Eye (tissue), 1 donor: ENCODE results near the gene MTARC1.
A peak's percentile ranks its signal among the peaks of the same experiment; 100 is the strongest.

ENCODE experiments used
- DNase-seq: peaks from one replicate; pipeline ENCODE4 v3.0.0-alpha.2; 2015

Gene MTARC1

DNA sequence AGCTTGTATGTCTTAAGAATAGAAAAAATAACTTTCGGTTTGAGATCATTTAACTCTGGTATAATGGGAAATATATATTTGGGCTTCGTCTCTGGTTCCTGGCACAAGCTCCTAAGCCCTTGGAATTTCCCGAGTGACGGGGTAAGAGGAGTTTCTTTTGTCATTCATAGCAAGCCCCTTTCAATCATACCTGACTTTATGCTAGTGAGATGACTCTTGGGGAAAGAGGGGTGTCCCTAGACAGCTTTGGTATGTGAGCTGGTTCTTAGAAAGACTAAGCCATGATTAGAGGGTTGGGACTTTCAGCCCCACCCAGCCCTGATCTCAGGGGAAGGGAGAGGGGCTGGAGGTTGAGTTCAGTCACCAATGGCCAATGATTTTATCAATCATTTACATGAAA lies 13.9 kb upstream of the MTARC1 start:
- no peak for DNase-seq

- DNase-seq, result peak; percentile 62
Observed at GRCh38 chr1:220775240-220775853, 11.4 kb upstream of the MTARC1 start.

- DNase-seq, result no peak
Observed at GRCh38 chr1:220776254-220776653, 10.5 kb upstream of the MTARC1 start.

DNA sequence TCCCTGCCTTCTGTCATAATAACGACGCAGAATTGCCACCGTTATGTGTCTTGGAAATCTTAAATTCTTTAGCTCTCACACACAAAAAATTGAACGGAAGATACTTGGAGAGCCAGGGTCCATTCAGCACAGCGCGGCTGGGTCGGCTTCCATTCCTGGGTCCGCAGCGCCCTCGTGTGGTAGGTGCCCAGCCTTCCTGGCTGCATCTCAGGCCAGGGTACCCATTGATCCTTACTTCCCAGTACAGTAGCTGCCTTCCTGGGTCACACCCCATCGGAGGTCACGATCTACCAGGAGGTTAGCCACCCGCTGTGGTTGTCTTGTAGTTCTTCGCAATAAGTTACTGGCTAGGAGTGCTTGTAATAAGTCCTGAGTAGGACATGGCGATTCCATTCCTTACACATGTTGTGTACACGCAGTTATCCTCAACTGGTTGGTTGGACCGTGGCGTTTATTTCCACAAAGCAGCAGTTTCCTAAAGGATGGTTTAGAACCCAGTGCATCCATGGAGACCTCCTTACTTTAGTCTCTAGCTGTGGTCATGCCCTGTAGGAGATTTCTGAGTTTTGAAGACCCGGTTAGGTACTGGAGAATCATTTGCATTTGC lies 9.9 kb upstream of the MTARC1 start:
- peak; percentile 93 for DNase-seq

DNA sequence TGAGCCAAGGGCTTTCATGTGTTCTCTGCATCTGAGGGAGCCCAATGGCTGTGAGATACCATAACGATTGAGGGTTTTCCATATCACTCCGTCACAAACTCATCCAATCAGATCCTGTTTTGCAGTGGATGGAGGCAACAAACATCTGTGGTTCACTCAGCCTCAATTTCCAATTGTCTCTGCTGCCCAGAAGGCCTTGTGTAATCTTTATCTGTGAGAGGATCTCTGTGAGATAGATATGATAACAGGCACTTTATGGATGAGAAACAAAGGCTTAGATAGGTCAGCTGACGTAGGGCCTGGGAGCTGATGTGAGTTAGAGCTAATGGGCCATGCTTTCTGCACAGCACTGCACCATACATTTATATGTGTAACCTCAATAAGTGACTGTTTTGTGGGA lies 3.3 kb upstream of the MTARC1 start:
- DNase-seq, result peak; percentile 40

DNA sequence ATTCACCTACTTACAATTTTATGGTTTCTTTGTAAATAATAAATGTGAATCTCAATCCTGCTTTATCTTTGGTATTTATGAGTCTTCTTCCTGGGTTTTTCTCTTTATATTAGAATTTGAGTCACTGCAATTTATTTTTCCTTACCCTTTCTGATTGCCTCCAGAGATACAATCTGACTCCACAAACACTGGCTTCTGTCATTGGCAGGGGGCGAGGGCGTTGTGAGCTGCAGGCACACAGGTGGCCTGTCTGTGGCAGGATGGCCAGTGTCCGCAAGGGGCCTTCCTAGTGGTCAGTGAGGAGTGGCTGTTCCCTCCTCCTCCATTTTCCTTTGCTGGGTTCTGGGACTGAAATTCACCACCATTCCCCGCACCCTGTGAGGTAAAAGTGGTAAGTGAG lies 2.0 kb upstream of the MTARC1 start:
- no peak for DNase-seq

DNA sequence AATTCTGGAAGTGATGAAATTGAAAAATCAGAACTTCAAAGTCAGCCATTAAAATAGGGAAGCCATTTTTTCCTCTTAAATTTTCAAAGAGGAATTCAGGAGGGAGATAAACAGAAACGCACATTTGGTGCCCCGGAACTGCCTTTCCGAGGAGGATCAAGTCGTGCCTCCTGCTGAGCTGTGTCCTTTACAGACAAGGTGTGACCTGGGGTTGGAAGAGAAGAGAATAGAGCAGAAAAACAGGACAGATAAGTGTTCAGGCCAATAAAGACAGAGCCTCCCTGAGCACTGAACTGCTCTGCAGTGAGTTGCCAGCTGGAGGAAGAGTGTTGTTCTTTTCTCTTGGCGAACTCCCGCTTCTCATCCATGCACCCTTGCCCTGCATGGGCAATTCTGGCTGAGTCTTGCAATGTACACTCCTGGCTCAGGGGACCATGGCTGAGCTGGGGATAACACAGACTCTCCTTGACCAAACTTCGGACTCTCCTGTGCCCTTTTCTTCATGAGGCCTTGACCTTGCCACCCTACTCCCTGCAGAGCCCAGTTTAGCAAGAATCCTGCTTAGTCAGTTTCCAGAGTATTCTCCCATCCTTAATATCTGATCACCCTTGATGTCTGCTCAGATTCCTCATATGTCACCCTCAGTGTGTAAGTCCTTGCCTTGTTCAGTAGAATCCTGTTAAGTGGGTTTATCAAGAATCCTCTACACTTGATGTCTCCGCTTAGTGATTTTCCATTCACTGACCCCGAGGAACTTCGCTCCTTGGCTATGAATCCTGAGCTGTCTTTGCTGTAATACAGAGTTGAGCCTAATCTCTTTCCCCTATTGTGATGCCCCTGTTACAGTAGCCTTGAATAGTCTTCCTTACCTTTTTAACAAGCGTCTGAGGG lies 1.3 kb upstream of the MTARC1 start:
- peak; percentile 4 for DNase-seq

- no peak for DNase-seq
Observed at GRCh38 chr1:220786057-220786336, 716 bp upstream of the MTARC1 start.

DNA sequence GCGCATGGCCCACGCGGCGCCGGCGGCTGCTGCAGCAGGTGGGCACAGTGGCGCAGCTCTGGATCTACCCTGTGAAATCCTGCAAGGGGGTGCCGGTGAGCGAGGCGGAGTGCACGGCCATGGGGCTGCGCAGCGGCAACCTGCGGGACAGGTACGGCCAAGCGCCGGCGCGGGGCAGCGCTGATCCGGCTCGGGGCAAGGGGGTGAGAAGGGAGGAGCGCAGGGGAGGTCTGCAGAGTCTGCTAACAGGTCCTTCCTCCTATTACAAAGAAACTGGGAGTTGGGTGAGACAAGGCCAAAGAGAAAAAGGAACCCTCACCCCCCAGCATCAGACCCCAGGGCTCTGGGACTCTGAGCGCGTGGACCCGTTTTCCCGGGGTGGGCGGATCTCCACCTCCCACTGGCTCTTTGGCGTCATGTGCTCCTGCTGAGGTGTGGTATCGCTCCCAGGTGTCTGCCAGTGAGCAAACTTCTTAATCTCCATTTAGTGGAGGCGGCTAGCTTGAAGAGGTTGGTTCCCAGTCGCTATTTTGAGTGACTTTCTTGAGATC lies 431 bp downstream of the MTARC1 start:
- DNase-seq, result peak; percentile 78

- DNase-seq, result no peak
Observed at GRCh38 chr1:220788900-220789299, 2.2 kb downstream of the MTARC1 start.

DNA sequence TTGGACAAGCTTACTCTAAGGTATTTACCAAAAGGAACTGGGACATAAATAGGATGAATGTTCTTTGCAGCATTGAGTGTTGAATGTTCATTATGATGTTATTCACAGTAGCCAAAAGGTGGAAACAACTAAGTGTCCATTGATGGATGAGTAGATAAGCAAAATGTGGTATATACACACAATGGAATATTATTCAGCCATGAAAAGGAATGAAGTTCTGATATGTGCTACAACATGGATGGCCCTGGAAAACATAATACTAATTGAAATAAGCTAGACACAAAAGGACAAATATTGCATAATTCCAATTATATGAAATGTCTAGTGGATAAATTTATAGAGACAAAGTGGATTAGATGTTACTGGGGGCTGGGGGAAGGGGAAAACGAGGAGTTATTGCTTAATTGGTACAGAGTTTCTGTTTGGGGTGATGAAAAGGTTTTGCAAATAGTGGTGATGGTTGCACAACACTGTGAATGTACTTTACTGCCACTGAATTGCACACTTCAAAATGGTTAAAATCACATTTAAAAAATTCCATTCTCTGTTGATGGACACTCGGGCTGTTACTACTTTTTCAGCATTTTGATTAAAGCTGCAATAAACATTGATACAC lies 2.9 kb downstream of the MTARC1 start:
- DNase-seq, result no peak

DNA sequence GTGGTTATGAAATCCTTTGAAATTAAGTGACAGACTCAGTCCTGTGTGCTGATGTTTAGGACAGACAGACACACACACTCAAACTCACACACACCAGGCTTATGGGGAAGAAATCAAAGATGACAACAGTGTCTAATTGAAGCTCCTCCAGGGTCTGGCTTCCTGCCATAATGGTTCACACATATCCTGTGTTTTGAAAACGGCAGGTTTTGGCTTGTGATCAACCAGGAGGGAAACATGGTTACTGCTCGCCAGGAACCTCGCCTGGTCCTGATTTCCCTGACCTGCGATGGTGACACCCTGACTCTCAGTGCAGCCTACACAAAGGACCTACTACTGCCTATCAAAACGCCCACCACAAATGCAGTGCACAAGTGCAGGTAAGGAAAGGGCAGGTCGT lies 4.6 kb downstream of the MTARC1 start:
- no peak for DNase-seq

- no peak for DNase-seq
Observed at GRCh38 chr1:220791956-220792355, 5.2 kb downstream of the MTARC1 start.

GRCh38 chr1:220796530-220796929 lies 9.8 kb downstream of the MTARC1 start:
- no peak for DNase-seq

- no peak for DNase-seq
Observed at GRCh38 chr1:220797044-220797443, 10.3 kb downstream of the MTARC1 start.

- DNase-seq, result no peak
Observed at GRCh38 chr1:220797553-220797952, 10.8 kb downstream of the MTARC1 start.

DNA sequence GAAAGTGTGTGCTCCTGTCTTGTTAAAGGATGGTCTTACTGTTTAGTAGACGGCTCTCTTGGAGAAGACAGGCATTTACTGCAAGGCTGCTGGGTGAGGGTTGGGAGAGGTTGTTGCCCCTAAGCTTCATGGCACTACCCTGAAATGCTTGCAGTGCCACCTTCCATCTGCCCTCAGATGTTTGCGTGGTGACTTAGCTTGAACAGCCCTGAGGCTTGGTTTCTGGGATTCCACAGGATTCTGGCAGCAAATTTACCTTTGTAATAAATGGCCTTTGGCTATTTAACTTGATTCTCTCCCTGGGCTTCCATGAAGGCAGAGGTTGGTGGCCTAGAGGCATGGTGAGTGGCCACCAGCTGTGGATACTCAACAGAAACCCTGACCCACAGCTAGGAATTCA lies 11.6 kb downstream of the MTARC1 start:
- no peak for DNase-seq

GRCh38 chr1:220800262-220800661 lies 13.5 kb downstream of the MTARC1 start:
- DNase-seq, result no peak

GRCh38 chr1:220803401-220804201 lies 16.9 kb downstream of the MTARC1 start:
- peak; percentile 68 for DNase-seq

DNA sequence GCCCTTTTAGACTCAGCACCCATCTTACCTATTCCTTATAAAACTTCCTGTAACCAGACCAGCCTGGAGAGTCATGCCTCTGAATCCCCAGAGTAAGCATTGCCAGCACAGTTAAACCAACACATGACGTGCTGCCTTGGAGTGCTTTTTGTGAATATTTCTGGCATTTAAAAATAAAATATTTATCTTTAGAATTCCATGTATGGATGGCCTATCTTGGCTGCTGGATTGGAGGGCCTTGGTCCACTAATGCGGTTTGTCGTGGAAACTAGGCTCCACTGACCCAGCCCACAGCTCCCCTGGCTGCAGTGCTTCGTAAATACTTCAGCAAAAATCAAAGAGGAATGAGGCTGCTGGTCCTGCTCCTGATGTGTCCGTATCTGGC lies 17.5 kb downstream of the MTARC1 start:
- no peak for DNase-seq

DNA sequence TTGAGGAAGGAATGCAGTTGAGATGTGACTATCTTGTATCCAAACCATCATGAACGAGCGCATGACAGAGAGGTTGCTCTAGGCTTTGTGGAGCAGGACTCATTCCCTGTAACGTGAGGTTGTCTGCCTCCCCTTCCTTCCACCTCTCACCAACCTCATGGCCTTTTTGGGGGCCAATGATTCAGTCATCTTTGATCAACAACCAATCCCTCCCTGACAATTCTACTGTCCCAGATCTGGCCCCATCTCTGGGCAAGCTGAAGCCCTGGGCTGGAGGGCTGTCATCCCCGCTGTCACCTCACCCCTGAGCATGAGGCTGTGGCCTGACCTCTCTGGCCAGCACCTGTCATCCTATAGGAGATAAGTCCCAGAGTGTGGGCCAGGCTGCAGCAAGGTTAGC lies 19.7 kb downstream of the MTARC1 start:
- DNase-seq, result no peak

- DNase-seq, result no peak
Observed at GRCh38 chr1:220807726-220808125, 21.0 kb downstream of the MTARC1 start.
